ENCODE measurements around the gene TMEM272. TPM values are rescaled to one million over a fixed set of nuclear protein-coding genes. Genes with fewer than 3 reads are reported as not detected.

TMEM272 gene
- total and polyA plus RNA-seq, 2 experiments from 2014 or later, result 0.11 to 0.76 TPM

DNA sequence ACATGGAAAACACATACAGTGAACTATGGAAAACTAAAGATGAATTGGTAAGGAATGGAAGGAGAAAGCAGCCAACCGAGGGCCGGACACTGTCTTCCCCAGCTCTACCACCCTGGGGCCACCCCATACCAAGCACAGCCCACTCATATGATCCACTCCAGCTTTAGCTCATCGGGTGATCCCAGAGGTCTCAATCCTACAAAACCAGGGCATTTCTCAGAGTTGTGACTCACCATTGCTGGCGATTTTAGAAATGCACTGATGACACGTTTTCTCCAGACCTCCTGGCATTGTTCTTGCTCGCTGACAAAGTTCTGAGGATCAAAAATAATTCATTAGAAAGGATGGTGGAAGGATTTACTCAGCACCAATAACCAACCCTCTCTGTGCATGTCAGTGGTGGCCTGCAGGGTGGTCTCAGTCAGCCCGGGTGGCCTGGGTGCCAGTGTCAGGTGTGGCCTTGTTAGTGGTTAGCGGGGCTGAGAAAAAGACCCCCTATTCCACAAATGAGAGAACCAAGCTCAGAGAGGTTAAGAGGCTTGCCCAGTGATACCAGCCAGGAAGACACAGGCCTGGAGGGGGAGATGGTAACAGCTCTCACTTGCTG, 6.6 kb downstream of the TMEM272 start:
- peaks cover 2% of the 10 kb centered on the region for H3K27me3 Mint-ChIP-seq (ENCODE audit: insufficient read depth, low read depth, poor library complexity)
- no peak for TF ChIP-seq NANOG (IDR thresholded peaks at IDR 0.05; ENCODE audit: borderline replicate concordance)
- no peak for TF ChIP-seq ZNF114 (CRISPR knock-in tag; IDR thresholded peaks at IDR 0.05)
- TF ChIP-seq, protein P1, sequence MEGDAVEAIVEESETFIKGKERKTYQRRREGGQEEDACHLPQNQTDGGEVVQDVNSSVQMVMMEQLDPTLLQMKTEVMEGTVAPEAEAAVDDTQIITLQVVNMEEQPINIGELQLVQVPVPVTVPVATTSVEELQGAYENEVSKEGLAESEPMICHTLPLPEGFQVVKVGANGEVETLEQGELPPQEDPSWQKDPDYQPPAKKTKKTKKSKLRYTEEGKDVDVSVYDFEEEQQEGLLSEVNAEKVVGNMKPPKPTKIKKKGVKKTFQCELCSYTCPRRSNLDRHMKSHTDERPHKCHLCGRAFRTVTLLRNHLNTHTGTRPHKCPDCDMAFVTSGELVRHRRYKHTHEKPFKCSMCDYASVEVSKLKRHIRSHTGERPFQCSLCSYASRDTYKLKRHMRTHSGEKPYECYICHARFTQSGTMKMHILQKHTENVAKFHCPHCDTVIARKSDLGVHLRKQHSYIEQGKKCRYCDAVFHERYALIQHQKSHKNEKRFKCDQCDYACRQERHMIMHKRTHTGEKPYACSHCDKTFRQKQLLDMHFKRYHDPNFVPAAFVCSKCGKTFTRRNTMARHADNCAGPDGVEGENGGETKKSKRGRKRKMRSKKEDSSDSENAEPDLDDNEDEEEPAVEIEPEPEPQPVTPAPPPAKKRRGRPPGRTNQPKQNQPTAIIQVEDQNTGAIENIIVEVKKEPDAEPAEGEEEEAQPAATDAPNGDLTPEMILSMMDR (conservative IDR thresholded peaks at IDR 0.05; ENCODE audit: low read depth in 2 of 2), result no peak
- no peak for TF ChIP-seq EZH2 (IDR thresholded peaks at IDR 0.05; ENCODE audit: low read depth, unreplicated experiment)
- TF ChIP-seq, protein P2, sequence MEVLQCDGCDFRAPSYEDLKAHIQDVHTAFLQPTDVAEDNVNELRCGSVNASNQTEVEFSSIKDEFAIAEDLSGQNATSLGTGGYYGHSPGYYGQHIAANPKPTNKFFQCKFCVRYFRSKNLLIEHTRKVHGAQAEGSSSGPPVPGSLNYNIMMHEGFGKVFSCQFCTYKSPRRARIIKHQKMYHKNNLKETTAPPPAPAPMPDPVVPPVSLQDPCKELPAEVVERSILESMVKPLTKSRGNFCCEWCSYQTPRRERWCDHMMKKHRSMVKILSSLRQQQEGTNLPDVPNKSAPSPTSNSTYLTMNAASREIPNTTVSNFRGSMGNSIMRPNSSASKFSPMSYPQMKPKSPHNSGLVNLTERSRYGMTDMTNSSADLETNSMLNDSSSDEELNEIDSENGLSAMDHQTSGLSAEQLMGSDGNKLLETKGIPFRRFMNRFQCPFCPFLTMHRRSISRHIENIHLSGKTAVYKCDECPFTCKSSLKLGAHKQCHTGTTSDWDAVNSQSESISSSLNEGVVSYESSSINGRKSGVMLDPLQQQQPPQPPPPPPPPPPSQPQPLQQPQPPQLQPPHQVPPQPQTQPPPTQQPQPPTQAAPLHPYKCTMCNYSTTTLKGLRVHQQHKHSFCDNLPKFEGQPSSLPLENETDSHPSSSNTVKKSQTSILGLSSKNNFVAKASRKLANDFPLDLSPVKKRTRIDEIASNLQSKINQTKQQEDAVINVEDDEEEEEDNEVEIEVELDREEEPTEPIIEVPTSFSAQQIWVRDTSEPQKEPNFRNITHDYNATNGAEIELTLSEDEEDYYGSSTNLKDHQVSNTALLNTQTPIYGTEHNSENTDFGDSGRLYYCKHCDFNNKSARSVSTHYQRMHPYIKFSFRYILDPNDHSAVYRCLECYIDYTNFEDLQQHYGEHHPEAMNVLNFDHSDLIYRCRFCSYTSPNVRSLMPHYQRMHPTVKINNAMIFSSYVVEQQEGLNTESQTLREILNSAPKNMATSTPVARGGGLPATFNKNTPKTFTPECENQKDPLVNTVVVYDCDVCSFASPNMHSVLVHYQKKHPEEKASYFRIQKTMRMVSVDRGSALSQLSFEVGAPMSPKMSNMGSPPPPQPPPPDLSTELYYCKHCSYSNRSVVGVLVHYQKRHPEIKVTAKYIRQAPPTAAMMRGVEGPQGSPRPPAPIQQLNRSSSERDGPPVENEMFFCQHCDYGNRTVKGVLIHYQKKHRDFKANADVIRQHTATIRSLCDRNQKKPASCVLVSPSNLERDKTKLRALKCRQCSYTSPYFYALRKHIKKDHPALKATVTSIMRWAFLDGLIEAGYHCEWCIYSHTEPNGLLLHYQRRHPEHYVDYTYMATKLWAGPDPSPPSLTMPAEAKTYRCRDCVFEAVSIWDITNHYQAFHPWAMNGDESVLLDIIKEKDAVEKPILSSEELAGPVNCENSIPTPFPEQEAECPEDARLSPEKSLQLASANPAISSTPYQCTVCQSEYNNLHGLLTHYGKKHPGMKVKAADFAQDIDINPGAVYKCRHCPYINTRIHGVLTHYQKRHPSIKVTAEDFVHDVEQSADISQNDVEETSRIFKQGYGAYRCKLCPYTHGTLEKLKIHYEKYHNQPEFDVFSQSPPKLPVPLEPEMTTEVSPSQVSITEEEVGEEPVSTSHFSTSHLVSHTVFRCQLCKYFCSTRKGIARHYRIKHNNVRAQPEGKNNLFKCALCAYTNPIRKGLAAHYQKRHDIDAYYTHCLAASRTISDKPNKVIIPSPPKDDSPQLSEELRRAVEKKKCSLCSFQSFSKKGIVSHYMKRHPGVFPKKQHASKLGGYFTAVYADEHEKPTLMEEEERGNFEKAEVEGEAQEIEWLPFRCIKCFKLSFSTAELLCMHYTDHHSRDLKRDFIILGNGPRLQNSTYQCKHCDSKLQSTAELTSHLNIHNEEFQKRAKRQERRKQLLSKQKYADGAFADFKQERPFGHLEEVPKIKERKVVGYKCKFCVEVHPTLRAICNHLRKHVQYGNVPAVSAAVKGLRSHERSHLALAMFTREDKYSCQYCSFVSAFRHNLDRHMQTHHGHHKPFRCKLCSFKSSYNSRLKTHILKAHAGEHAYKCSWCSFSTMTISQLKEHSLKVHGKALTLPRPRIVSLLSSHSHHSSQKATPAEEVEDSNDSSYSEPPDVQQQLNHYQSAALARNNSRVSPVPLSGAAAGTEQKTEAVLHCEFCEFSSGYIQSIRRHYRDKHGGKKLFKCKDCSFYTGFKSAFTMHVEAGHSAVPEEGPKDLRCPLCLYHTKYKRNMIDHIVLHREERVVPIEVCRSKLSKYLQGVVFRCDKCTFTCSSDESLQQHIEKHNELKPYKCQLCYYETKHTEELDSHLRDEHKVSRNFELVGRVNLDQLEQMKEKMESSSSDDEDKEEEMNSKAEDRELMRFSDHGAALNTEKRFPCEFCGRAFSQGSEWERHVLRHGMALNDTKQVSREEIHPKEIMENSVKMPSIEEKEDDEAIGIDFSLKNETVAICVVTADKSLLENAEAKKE (CRISPR knock-in tag; IDR thresholded peaks at IDR 0.05), result no peak
- TF ChIP-seq JUNB (IDR thresholded peaks at IDR 0.05; ENCODE audit: unreplicated experiment), result no peak
- TF ChIP-seq EZH2phosphoT487 (IDR thresholded peaks at IDR 0.05; ENCODE audit: unreplicated experiment), result no peak
- TF ChIP-seq POLR2AphosphoS5 (IDR thresholded peaks at IDR 0.05; ENCODE audit: low read depth), result no peak
- H3K36me3 ChIP-seq (ENCODE audit: insufficient read depth), result no peaks in the 10 kb centered on the region
- no peaks in the 10 kb centered on the region for H3K79me2 ChIP-seq (replicated peaks; ENCODE audit: insufficient read depth)
- ATAC-seq, result no peak
- no peak overlapping the region for H3K4me2 ChIP-seq
- H3K4me1 ChIP-seq (ENCODE audit: insufficient read depth), result no peaks in the 10 kb centered on the region
- H3K9me3 Mint-ChIP-seq, result no peaks in the 10 kb centered on the region
- DNase-seq (ENCODE audit: low spot score), result no peak
- no peaks in the 10 kb centered on the region for H3K27me3 ChIP-seq (ENCODE audit: insufficient read depth)
- H2AFZ ChIP-seq, result no peak overlapping the region
- H3K4me3 Mint-ChIP-seq, result no peak overlapping the region
- H3K4me1 Mint-ChIP-seq, result no peaks in the 10 kb centered on the region
- H3K36me3 Mint-ChIP-seq (ENCODE audit: low read depth), result no peaks in the 10 kb centered on the region
- no peaks in the 10 kb centered on the region for H4K20me1 ChIP-seq (replicated peaks; ENCODE audit: insufficient read depth)
- H3F3A ChIP-seq (replicated peaks; ENCODE audit: low read depth), result no peaks in the 10 kb centered on the region
- H3K4me3 ChIP-seq, result no peak overlapping the region
- no peak overlapping the region for H3K27ac ChIP-seq (ENCODE audit: low read depth)
- H3K9me2 ChIP-seq (ENCODE audit: insufficient read depth), result no peaks in the 10 kb centered on the region
- no peak overlapping the region for H3K27ac Mint-ChIP-seq

Measured in GM23338 (cell line).